Measurements from ENCODE around the gene TGM2. TPM values are rescaled to one million over a fixed set of nuclear protein-coding genes. Genes with fewer than 3 reads are reported as not detected.

Gene TGM2
- total and polyA plus RNA-seq, 2 donors (not counting 3 experiments of a cell fraction or from before 2014, with no cell fraction given) = 861 to 868 TPM

- H2AFZ ChIP-seq (ENCODE audit: low read depth, low read length) = no peak overlapping the region
- no peaks in the 10 kb centered on the region for H3K4me1 ChIP-seq (ENCODE audit: control insufficient read depth, extremely low read depth, insufficient read depth, low read length)
- no peaks in the 10 kb centered on the region for H3K36me3 ChIP-seq (ENCODE audit: control insufficient read depth in 2 of 2, extremely low read depth in 1 of 2, insufficient read depth in 2 of 2, low read length in 2 of 2)
- no peak overlapping the region for H3K4me2 ChIP-seq (ENCODE audit: insufficient read depth, low read length)
- FAIRE-seq (no peak), DNase-seq (ENCODE audit: low read depth, low spot score) (no peak)
- no peak overlapping the region for H3K27ac ChIP-seq (ENCODE audit: insufficient read depth, low read depth, low read length)
- dilution Hi-C loops (cut with MboI; ENCODE audit: extremely low pct_ligation_motif_present, low sequenced_read_pairs) = no loop called here
- H3K27me3 ChIP-seq (ENCODE audit: control insufficient read depth in 2 of 2, insufficient read depth in 2 of 2, low read length in 2 of 2) = no peaks in the 10 kb centered on the region
- no TSS peak for BruUV-seq (replicated peaks)
- no peaks in the 10 kb centered on the region for H3K79me2 ChIP-seq (ENCODE audit: control insufficient read depth, insufficient read depth, low read length)
- POLR2A ChIA-PET = no interaction called here
- no peak for TF ChIP-seq JUN (IDR thresholded peaks at IDR 0.05; ENCODE audit: borderline replicate concordance, insufficient read depth, insufficient read length, low read depth)
- no peak for TF ChIP-seq MYC (IDR thresholded peaks at IDR 0.05; ENCODE audit: low read depth, low read length)
- CTCF ChIA-PET = interaction anchor here (0.7 to 2.4 kb wide), 9 partner anchors 9 to 35 kb away, joined by 3 to 9 read pairs (median 4); no protein-coding TSS in a partner anchor
- H3K4me3 ChIP-seq (replicated peaks in 1 of 3; ENCODE audit: insufficient read depth in 1 of 3, low read depth in 1 of 3, low read length in 3 of 3) = no peak overlapping the region
- no peak overlapping the region for H3K9ac ChIP-seq (replicated peaks; ENCODE audit: extremely low read depth, insufficient read depth, low read length)
- intact Hi-C loops (cut with micrococcal nuclease) = no loop called here
- H4K20me1 ChIP-seq (replicated peaks; ENCODE audit: control insufficient read depth, extremely low read depth, insufficient read depth, low read length) = no peaks in the 10 kb centered on the region
- H3K9me1 ChIP-seq (replicated peaks; ENCODE audit: control insufficient read depth, extremely low read depth, insufficient read depth, low read length) = no peaks in the 10 kb centered on the region
- no peaks in the 10 kb centered on the region for H3K9me3 ChIP-seq (replicated peaks; ENCODE audit: control insufficient read depth, insufficient read depth, low read length)
These were observed 31.5 kb upstream of the TGM2 start for GRCh38 chr20:38196592-38196991.

- Histone ChIP-seq H3K9me1 (replicated peaks; ENCODE audit: control insufficient read depth, extremely low read depth, insufficient read depth, low read length) (no peaks in the 10 kb centered on the region), H3K4me1 (ENCODE audit: control insufficient read depth, extremely low read depth, insufficient read depth, low read length) (no peaks in the 10 kb centered on the region), H3K4me2 (ENCODE audit: insufficient read depth, low read length) (no peak overlapping the region), H3K79me2 (ENCODE audit: control insufficient read depth, insufficient read depth, low read length) (no peaks in the 10 kb centered on the region), H3K27ac (ENCODE audit: insufficient read depth, low read depth, low read length) (no peak overlapping the region), H3K36me3 (ENCODE audit: control insufficient read depth in 2 of 2, extremely low read depth in 1 of 2, insufficient read depth in 2 of 2, low read length in 2 of 2) (no peaks in the 10 kb centered on the region), H2AFZ (ENCODE audit: low read depth, low read length) (no peak overlapping the region), H4K20me1 (replicated peaks; ENCODE audit: control insufficient read depth, extremely low read depth, insufficient read depth, low read length) (no peaks in the 10 kb centered on the region), H3K9me3 (replicated peaks; ENCODE audit: control insufficient read depth, insufficient read depth, low read length) (no peaks in the 10 kb centered on the region), H3K27me3 (ENCODE audit: control insufficient read depth in 2 of 2, insufficient read depth in 2 of 2, low read length in 2 of 2) (no peaks in the 10 kb centered on the region), H3K9ac (replicated peaks; ENCODE audit: extremely low read depth, insufficient read depth, low read length) (no peak overlapping the region), H3K4me3 (replicated peaks in 1 of 3; ENCODE audit: insufficient read depth in 1 of 3, low read depth in 1 of 3, low read length in 3 of 3) (no peak overlapping the region)
- CTCF ChIA-PET = interaction anchor here (0.7 to 2.4 kb wide), 11 partner anchors 9 to 123 kb away, joined by 3 to 9 read pairs (median 4); no protein-coding TSS in a partner anchor
- intact Hi-C loops (cut with micrococcal nuclease) (no loop called here), dilution Hi-C loops (cut with MboI; ENCODE audit: extremely low pct_ligation_motif_present, low sequenced_read_pairs) (no loop called here)
- POLR2A ChIA-PET = no interaction called here
- DNase-seq (ENCODE audit: low read depth, low spot score) = no peak
- no TSS peak for BruUV-seq (replicated peaks)
- TF ChIP-seq MAX (IDR thresholded peaks at IDR 0.05; ENCODE audit: insufficient read depth, insufficient read length) (no peak), FOS (IDR thresholded peaks at IDR 0.05; ENCODE audit: borderline replicate concordance, insufficient read depth, low read length) (no peak), POLR2AphosphoS5 (IDR thresholded peaks at IDR 0.05; ENCODE audit: insufficient read depth, low read depth, low read length) (no peak), CTCF (IDR thresholded peaks at IDR 0.05; ENCODE audit: extremely low read depth in 1 of 2, insufficient read depth in 1 of 2, low read depth in 1 of 2, low read length in 2 of 2) (no peak), JUN (IDR thresholded peaks at IDR 0.05; ENCODE audit: borderline replicate concordance, insufficient read depth, insufficient read length, low read depth) (no peak), EZH2 (IDR thresholded peaks at IDR 0.05; ENCODE audit: borderline replicate concordance, low read depth, low read length, severe bottlenecking) (no peak), MYC (IDR thresholded peaks at IDR 0.05; ENCODE audit: low read depth, low read length) (no peak), GATA2 (IDR thresholded peaks at IDR 0.05; ENCODE audit: insufficient read depth, insufficient read length, low read depth, low read length) (no peak), POLR2A (IDR thresholded peaks at IDR 0.05; ENCODE audit: low read depth, low read length) (no peak)
- no peak for FAIRE-seq
These were observed 31.0 kb upstream of the TGM2 start for GRCh38 chr20:38196076-38196475.
